IMR-90 (cell line): Measurements from ENCODE around the gene TROAP. TPM values are rescaled to one million over a fixed set of nuclear protein-coding genes. Genes with fewer than 3 reads are reported as not detected.

Source experiments
- ATAC-seq: fragments of 200-7000 bp; cut with Tn5 transposase; 2 replicates; pipeline ENCODE4 v1.9.1; 2020; ENCODE audit warnings: low read depth, mild to moderate bottlenecking, moderate library complexity
- BruUV-seq: library from RNA; stranded (reverse); fragments of 400-500 nt; replicated peaks from 2 replicates; lab custom pipeline; 2021; lab: Mats Ljungman, UMichigan
- CTCF ChIA-PET: fragments of 300-600 bp; formaldehyde crosslinking; extraction: SDS; loops from one replicate; lab custom pipeline; 2021; ENCODE audit warnings: antibody characterized with exemption; lab: Yijun Ruan, JAX
- POLR2A ChIA-PET: fragments of 300-600 bp; sonication (Branson Sonifier 250); formaldehyde crosslinking; loops from one replicate; lab custom pipeline; 2022; ENCODE audit warnings: antibody characterized with exemption; ENCODE audit not compliant: unreplicated experiment; lab: Charles Lee
- DNase-seq: peaks from one replicate; pipeline ENCODE4 v3.0.0; 2013
- H2AFZ ChIP-seq: replicated peaks from 2 replicates; pipeline ENCODE3; 2013; ENCODE audit warnings: low read length, mild to moderate bottlenecking; ENCODE audit not compliant: poor library complexity
- H2AK5ac ChIP-seq: 2 replicates; pipeline ENCODE4 v1.6.1; 2013; ENCODE audit warnings: low read depth, low read length, inconsistent platforms
- H2AK9ac ChIP-seq: replicated peaks from 2 replicates; pipeline ENCODE3; 2013; ENCODE audit warnings: mild to moderate bottlenecking, low read depth, low read length, moderate library complexity; ENCODE audit not compliant: poor library complexity
- H2BK120ac ChIP-seq: 2 replicates; pipeline ENCODE4 v1.6.1; 2013; ENCODE audit warnings: low read depth, low read length, inconsistent platforms
- H2BK15ac ChIP-seq: 3 replicates; pipeline ENCODE4 v1.6.1; 2013; ENCODE audit warnings: low read depth, low read length, inconsistent platforms
- H2BK20ac ChIP-seq: 2 replicates; pipeline ENCODE4 v1.6.1; 2013; ENCODE audit warnings: low read depth, mild to moderate bottlenecking, inconsistent platforms, low read length, moderate library complexity
- H2BK5ac ChIP-seq: 2 replicates; pipeline ENCODE4 v1.6.1; 2013; ENCODE audit warnings: mild to moderate bottlenecking, low read depth, low read length, inconsistent platforms; ENCODE audit not compliant: poor library complexity, severe bottlenecking
- H3K14ac ChIP-seq: replicated peaks from 2 replicates; pipeline ENCODE4 v1.6.1; 2013; ENCODE audit warnings: low read depth, low read length, inconsistent platforms
- H3K18ac ChIP-seq: 2 replicates; pipeline ENCODE4 v1.6.1; 2013; ENCODE audit warnings: low read depth, low read length, control low read depth
- H3K23ac ChIP-seq: 2 replicates; pipeline ENCODE4 v1.6.1; 2013; ENCODE audit warnings: low read depth, low read length, inconsistent platforms
- H3K27ac ChIP-seq: 2 replicates; pipeline ENCODE4 v1.5.1; 2013; ENCODE audit warnings: mild to moderate bottlenecking, control low read depth, low read length; ENCODE audit not compliant: insufficient read depth
- H3K27me3 ChIP-seq: 2 replicates; pipeline ENCODE4 v1.6.1; 2013; ENCODE audit warnings: low read length; ENCODE audit not compliant: control insufficient read depth, insufficient read depth
- H3K36me3 ChIP-seq: 2 replicates; pipeline ENCODE4 v1.6.1; 2013; ENCODE audit warnings: low read length, mixed read lengths; ENCODE audit not compliant: control insufficient read depth, insufficient read depth
- H3K4ac ChIP-seq: 2 replicates; pipeline ENCODE4 v1.6.1; 2013; ENCODE audit warnings: low read depth, low read length, inconsistent platforms
- H3K4me1 ChIP-seq: 2 replicates; pipeline ENCODE4 v1.6.1; 2013; ENCODE audit warnings: low read length, mixed read lengths; ENCODE audit not compliant: control insufficient read depth, insufficient read depth
- H3K4me2 ChIP-seq: 2 replicates; pipeline ENCODE4 v1.6.1; 2013; ENCODE audit warnings: low read depth, mild to moderate bottlenecking, control low read depth, low read length, moderate library complexity
- H3K4me3 ChIP-seq: 2 replicates; pipeline ENCODE4 v1.5.1; 2013; ENCODE audit warnings: low read depth, mild to moderate bottlenecking, control low read depth, low read length, moderate library complexity; ENCODE audit not compliant: insufficient read depth
- H3K56ac ChIP-seq: 2 replicates; pipeline ENCODE4 v1.6.1; 2013; ENCODE audit warnings: low read length, inconsistent platforms; ENCODE audit not compliant: insufficient read depth; ENCODE audit errors: extremely low read depth
- H3K79me1 ChIP-seq, 2 experiments: 2 replicates each; pipeline ENCODE4 v1.6.1; 2013; ENCODE audit warnings: low read length in 2 of 2, inconsistent platforms in 1 of 2, low read depth in 1 of 2
- H3K9ac ChIP-seq: 2 replicates; pipeline ENCODE4 v1.6.1; 2013; ENCODE audit warnings: low read depth, low read length, control low read depth
- H3K9me1 ChIP-seq: 2 replicates; pipeline ENCODE4 v1.6.1; 2013; ENCODE audit warnings: low read length, inconsistent platforms; ENCODE audit not compliant: insufficient read depth
- H3K9me3 ChIP-seq: 2 replicates; pipeline ENCODE4 v1.6.1; 2013; ENCODE audit warnings: low read length; ENCODE audit not compliant: control insufficient read depth, insufficient read depth
- H4K20me1 ChIP-seq: 2 replicates; pipeline ENCODE4 v1.6.1; 2013; ENCODE audit warnings: low read length, inconsistent platforms; ENCODE audit not compliant: insufficient read depth
- H4K5ac ChIP-seq: 2 replicates; pipeline ENCODE4 v1.6.1; 2013; ENCODE audit warnings: mild to moderate bottlenecking, low read depth, low read length, control low read depth
- H4K8ac ChIP-seq, 2 experiments: 2 replicates each; pipeline ENCODE4 v1.6.1; 2013; ENCODE audit warnings: low read depth in 2 of 2, low read length in 2 of 2, control low read depth in 1 of 2, inconsistent platforms in 1 of 2
- H4K91ac ChIP-seq: 2 replicates; pipeline ENCODE4 v1.6.1; 2013; ENCODE audit warnings: low read depth, low read length, inconsistent platforms; ENCODE audit not compliant: insufficient read depth
- CEBPB ChIP-seq: IDR thresholded peaks from 2 replicates; pipeline ENCODE4 v1.6.1; 2012; ENCODE audit warnings: low read depth, low read length, improper control_type of control experiment
- MAFK ChIP-seq: IDR thresholded peaks from 2 replicates; pipeline ENCODE4 v1.6.1; 2012; ENCODE audit warnings: low read depth, low read length, improper control_type of control experiment
- WGBS, 2 experiments: methylation state at CpG; one replicate each; pipeline versions ENCODE4 v1.1.5 to v1.1.7; 2013; ENCODE audit warnings: missing lambda C conversion rate in 2 of 2; ENCODE audit not compliant: insufficient read length in 1 of 2; ENCODE audit errors: extremely low coverage in 2 of 2; 5-methylcytosine and 5-hydroxymethylcytosine counted together
- dilution Hi-C: fragments of 300-500 bp; cut with HindIII; formaldehyde crosslinking; loops from one replicate; pipeline ENCODE4 v1.14.3; 2018; ENCODE audit warnings: low sequenced_read_pairs; ENCODE audit not compliant: unreplicated experiment
- in situ Hi-C: fragments of 300-500 bp; cut with MboI; formaldehyde crosslinking; loops from 3 replicates; pipeline ENCODE4 v1.14.3; 2019; ENCODE audit warnings: low sequenced_read_pairs, inconsistent platforms, mixed read lengths
- intact Hi-C: fragments of 100-400 bp; cut with micrococcal nuclease; formaldehyde crosslinking; loops from 2 replicates; pipeline ENCODE4 v1.10.0; 2022
- polyA plus RNA-seq, 3 experiments: library from polyadenylated mRNA; depleted of rRNA; stranded (reverse); fragments of >200 nt; gene quantifications; 2 replicates each; pipeline ENCODE4 v1.2.3, GENCODE V29; 2012; ENCODE audit warnings: low replicate concordance in 1 of 3
- total RNA-seq: library from RNA; depleted of rRNA; stranded (reverse); fragments of >200 nt; gene quantifications from 2 replicates; pipeline ENCODE4 v1.2.3, GENCODE V29; 2012

TROAP gene
- total and polyA plus RNA-seq, 2 of the 4 experiments (the other 2 are of a cell fraction): 21.5 to 29.3 TPM

DNA sequence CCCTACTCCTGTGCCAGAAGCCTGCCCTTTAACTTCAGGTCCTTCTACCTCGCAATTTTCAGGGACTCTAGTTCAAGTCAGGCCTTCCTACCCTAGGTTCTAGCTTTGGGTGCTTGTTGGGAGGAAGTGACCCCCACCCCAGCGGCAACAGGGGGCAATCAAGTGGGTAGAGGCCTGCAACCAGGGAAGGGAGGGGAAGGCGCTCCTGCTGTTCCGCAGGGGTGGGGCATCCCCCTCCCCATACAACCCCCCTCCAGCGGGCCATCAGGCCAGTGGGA is 28.3 kb upstream of the TROAP start:
- no peak overlapping the region for H3K18ac ChIP-seq
- H3K9me3 ChIP-seq: peaks cover 6% of the 10 kb centered on the region; the same call in 1 of the 2 replicates
- H3K56ac ChIP-seq: no peak overlapping the region
- peaks cover 7% of the 10 kb centered on the region for H3K4me1 ChIP-seq
- DNase-seq (no peak), ATAC-seq (no peak)
- no peaks in the 10 kb centered on the region for H4K20me1 ChIP-seq
- H4K91ac ChIP-seq: no peak overlapping the region
- H3K27me3 ChIP-seq: peaks cover 61% of the 10 kb centered on the region
- intact Hi-C loops: no loop called here
- no peak overlapping the region for H3K4me3 ChIP-seq
- no peak overlapping the region for H3K23ac ChIP-seq
- H3K9me1 ChIP-seq: no peaks in the 10 kb centered on the region
- no peak overlapping the region for H2AK9ac ChIP-seq
- in situ Hi-C loops: no loop called here
- no peak overlapping the region for H4K5ac ChIP-seq
- no peak overlapping the region for H2AK5ac ChIP-seq
- no peaks in the 10 kb centered on the region for H3K36me3 ChIP-seq
- H2BK15ac ChIP-seq: no peak overlapping the region
- ChIA-PET CTCF (interaction anchor here (0.5 to 1.5 kb wide), 2 partner anchors 62 to 190 kb away, joined by 4 to 5 read pairs; no protein-coding TSS in a partner anchor), POLR2A (no interaction called here)
- no peak overlapping the region for H2BK5ac ChIP-seq
- no peak overlapping the region for H3K14ac ChIP-seq
- H3K4ac ChIP-seq: no peak overlapping the region
- H3K27ac ChIP-seq: no peak overlapping the region
- H2BK20ac ChIP-seq: no peak overlapping the region
- H2AFZ ChIP-seq: no peak overlapping the region
- no peaks in the 10 kb centered on the region for H3K79me1 ChIP-seq
- dilution Hi-C loops: no loop called here
- no peak overlapping the region for H4K8ac ChIP-seq
- BruUV-seq: no TSS peak
- no peak overlapping the region for H3K4me2 ChIP-seq
- H3K9ac ChIP-seq: no peak overlapping the region
- WGBS, 2 experiments: no CpG with 5 or more reads among the region's 5 CpGs
- TF ChIP-seq CEBPB (no peak), MAFK (no peak)
- no peak overlapping the region for H2BK120ac ChIP-seq
